ENCODE results near the gene BICDL2.
A peak's percentile ranks its signal among the peaks of the same experiment; 100 is the strongest.

The BICDL2 gene

DNA sequence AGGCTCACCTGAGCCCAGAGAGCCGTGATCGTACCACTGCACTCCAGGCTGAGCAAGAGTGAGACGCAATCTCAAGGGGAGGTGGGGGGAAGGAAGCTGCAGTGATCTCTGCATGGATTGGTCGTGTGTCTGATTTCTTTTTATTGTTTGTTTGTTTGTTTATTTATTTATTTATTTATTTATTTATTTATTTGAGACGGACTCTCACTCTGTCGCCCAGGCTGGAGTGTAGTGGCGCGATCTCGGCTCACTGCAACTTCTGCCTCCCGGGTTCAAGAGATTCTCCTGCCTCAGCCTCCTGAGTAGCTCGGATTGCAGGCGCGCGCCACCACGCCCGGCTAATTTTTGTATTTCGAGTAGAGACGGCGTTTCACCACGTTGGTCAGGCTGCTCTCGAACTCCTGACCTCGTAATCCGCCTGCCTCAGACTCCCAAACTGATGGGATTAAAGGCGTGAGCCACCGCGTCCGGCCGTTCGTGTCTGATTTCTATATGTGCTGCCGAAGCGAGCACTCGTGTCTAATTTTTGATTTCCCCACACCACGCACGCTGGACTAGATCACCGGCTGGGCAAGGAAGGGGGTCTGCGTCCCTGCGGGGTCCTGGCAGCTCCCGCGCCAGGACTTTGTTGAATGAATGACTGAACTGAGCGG is 17.0 kb downstream of the BICDL2 start (continued):
- TF ChIP-seq ZNF707 (tag by site-specific recombination; IDR thresholded peaks at IDR 0.05) (no peak), ZNF394 (tag by site-specific recombination; IDR thresholded peaks at IDR 0.05; ENCODE audit: borderline replicate concordance) (peak; percentile 91), ZNF549 (tag by site-specific recombination; IDR thresholded peaks at IDR 0.05) (no peak), ATF2 (tag by site-specific recombination; IDR thresholded peaks at IDR 0.05; ENCODE audit: low read depth) (no peak), ZNF155 (tag by site-specific recombination; IDR thresholded peaks at IDR 0.05) (no peak), ZNF843 (tag by site-specific recombination; IDR thresholded peaks at IDR 0.05) (no peak), ZNF791 (tag by site-specific recombination; IDR thresholded peaks at IDR 0.05) (0 out of 2 replicates have a peak, but pooled peaks have one; percentile 57), ZNF560 (tag by site-specific recombination; IDR thresholded peaks at IDR 0.05; ENCODE audit: borderline replicate concordance) (peak; percentile 80; the same call in 1 of the 2 replicates), ZNF610 (tag by site-specific recombination; IDR thresholded peaks at IDR 0.05; ENCODE audit: borderline replicate concordance) (no peak), SCRT2 (tag by site-specific recombination; IDR thresholded peaks at IDR 0.05) (no peak), HOXC10 (CRISPR knock-in tag; IDR thresholded peaks at IDR 0.05) (no peak), ZNF10 (tag by site-specific recombination; IDR thresholded peaks at IDR 0.05) (no peak), ZNF645 (tag by site-specific recombination; IDR thresholded peaks at IDR 0.05) (no peak), ZNF571 (tag by site-specific recombination; IDR thresholded peaks at IDR 0.05) (no peak), ZNF266 (tag by site-specific recombination; IDR thresholded peaks at IDR 0.05; ENCODE audit: low read depth) (peak; percentile 94), ZNF48 (tag by site-specific recombination; IDR thresholded peaks at IDR 0.05) (no peak), ZNF473 (tag by site-specific recombination; IDR thresholded peaks at IDR 0.05) (no peak), ZNF280D (tag by site-specific recombination; IDR thresholded peaks at IDR 0.05) (no peak), ZNF223 (tag by site-specific recombination; IDR thresholded peaks at IDR 0.05) (no peak), ZNF132 (tag by site-specific recombination; IDR thresholded peaks at IDR 0.05; ENCODE audit: borderline replicate concordance) (no peak), ZBTB20 (tag by site-specific recombination; IDR thresholded peaks at IDR 0.05) (no peak), IKZF3 (tag by site-specific recombination; IDR thresholded peaks at IDR 0.05) (no peak), ELK4 (IDR thresholded peaks at IDR 0.05; ENCODE audit: borderline replicate concordance, low read depth, low read length) (no peak), KLF7 (tag by site-specific recombination; IDR thresholded peaks at IDR 0.05; ENCODE audit: borderline replicate concordance) (peak; percentile 34; the same call in 1 of the 2 replicates)
- TF ChIP-seq, protein P1, sequence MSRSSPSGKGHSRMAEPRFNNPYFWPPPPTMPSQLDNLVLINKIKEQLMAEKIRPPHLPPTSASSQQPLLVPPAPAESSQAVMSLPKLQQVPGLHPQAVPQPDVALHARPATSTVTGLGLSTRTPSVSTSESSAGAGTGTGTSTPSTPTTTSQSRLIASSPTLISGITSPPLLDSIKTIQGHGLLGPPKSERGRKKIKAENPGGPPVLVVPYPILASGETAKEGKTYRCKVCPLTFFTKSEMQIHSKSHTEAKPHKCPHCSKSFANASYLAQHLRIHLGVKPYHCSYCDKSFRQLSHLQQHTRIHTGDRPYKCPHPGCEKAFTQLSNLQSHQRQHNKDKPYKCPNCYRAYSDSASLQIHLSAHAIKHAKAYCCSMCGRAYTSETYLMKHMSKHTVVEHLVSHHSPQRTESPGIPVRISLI (tag by site-specific recombination; IDR thresholded peaks at IDR 0.05) = no peak
- TF ChIP-seq, protein P2, sequence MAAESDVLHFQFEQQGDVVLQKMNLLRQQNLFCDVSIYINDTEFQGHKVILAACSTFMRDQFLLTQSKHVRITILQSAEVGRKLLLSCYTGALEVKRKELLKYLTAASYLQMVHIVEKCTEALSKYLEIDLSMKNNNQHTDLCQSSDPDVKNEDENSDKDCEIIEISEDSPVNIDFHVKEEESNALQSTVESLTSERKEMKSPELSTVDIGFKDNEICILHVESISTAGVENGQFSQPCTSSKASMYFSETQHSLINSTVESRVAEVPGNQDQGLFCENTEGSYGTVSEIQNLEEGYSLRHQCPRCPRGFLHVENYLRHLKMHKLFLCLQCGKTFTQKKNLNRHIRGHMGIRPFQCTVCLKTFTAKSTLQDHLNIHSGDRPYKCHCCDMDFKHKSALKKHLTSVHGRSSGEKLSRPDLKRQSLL (tag by site-specific recombination; IDR thresholded peaks at IDR 0.05) = no peak
- TF ChIP-seq, protein P3, sequence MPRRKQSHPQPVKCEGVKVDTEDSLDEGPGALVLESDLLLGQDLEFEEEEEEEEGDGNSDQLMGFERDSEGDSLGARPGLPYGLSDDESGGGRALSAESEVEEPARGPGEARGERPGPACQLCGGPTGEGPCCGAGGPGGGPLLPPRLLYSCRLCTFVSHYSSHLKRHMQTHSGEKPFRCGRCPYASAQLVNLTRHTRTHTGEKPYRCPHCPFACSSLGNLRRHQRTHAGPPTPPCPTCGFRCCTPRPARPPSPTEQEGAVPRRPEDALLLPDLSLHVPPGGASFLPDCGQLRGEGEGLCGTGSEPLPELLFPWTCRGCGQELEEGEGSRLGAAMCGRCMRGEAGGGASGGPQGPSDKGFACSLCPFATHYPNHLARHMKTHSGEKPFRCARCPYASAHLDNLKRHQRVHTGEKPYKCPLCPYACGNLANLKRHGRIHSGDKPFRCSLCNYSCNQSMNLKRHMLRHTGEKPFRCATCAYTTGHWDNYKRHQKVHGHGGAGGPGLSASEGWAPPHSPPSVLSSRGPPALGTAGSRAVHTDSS (tag by site-specific recombination; IDR thresholded peaks at IDR 0.05) = no peak
- TF ChIP-seq, protein P4, sequence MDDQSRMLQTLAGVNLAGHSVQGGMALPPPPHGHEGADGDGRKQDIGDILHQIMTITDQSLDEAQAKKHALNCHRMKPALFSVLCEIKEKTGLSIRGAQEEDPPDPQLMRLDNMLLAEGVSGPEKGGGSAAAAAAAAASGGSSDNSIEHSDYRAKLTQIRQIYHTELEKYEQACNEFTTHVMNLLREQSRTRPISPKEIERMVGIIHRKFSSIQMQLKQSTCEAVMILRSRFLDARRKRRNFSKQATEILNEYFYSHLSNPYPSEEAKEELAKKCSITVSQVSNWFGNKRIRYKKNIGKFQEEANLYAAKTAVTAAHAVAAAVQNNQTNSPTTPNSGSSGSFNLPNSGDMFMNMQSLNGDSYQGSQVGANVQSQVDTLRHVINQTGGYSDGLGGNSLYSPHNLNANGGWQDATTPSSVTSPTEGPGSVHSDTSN (CRISPR knock-in tag; IDR thresholded peaks at IDR 0.05) = no peak

All from HEK293 (cell line).